Liver (tissue), 9 donors: ENCODE data around the gene PLEKHA5. TPM values are rescaled to one million over a fixed set of nuclear protein-coding genes. Genes with fewer than 3 reads are reported as not detected.
"Not testable (repeated sequence)": the region's sequence is repeated elsewhere in the genome, so short reads cannot be mapped to it uniquely, and the experiment has no call there.

Experiments
- DNase-seq: peaks from one replicate; pipeline ENCODE4 v3.0.0-alpha.2; 2017; ENCODE audit warnings: low spot score
- H3K27ac ChIP-seq, 2 donors: one replicate each; pipeline ENCODE4 v1.7.0; 2013; ENCODE audit warnings: inconsistent platforms in 2 of 2, low read length in 2 of 2, control low read depth in 1 of 2, low read depth in 1 of 2, mild to moderate bottlenecking in 1 of 2
- H3K27me3 ChIP-seq, 4 donors: one replicate each; pipeline versions ENCODE4 v1.6.1 to v1.7.0; 2013; ENCODE audit warnings: low read length in 3 of 4, inconsistent platforms in 1 of 4, mild to moderate bottlenecking in 1 of 4, moderate library complexity in 1 of 4; ENCODE audit not compliant: control insufficient read depth in 4 of 4, insufficient read depth in 4 of 4
- H3K36me3 ChIP-seq, 4 donors: one replicate each; pipeline versions ENCODE4 v1.6.1 to v1.7.0; 2013; ENCODE audit warnings: low read length in 3 of 4, mild to moderate bottlenecking in 3 of 4, low read depth in 1 of 4, moderate library complexity in 1 of 4; ENCODE audit not compliant: control insufficient read depth in 4 of 4, insufficient read depth in 3 of 4
- H3K4me1 ChIP-seq, 4 donors: one replicate each; pipeline versions ENCODE4 v1.6.1 to v1.7.0; 2013; ENCODE audit warnings: low read length in 3 of 4, mild to moderate bottlenecking in 3 of 4, moderate library complexity in 1 of 4; ENCODE audit not compliant: control insufficient read depth in 4 of 4, insufficient read depth in 4 of 4
- H3K4me3 ChIP-seq, 3 donors: one replicate each; pipeline versions ENCODE4 v1.6.1 to v1.7.0; 2013; ENCODE audit warnings: low read length in 3 of 3, control low read depth in 1 of 3, low read depth in 1 of 3, mild to moderate bottlenecking in 1 of 3
- H3K9ac ChIP-seq, 2 donors: one replicate each; pipeline ENCODE4 v1.7.0; 2013; ENCODE audit warnings: low read length in 2 of 2, mild to moderate bottlenecking in 2 of 2, moderate library complexity in 2 of 2, control low read depth in 1 of 2, low read depth in 1 of 2
- H3K9me3 ChIP-seq, 4 donors: one replicate each; pipeline versions ENCODE4 v1.6.1 to v1.7.0; 2013; ENCODE audit warnings: low read length in 3 of 4; ENCODE audit not compliant: control insufficient read depth in 4 of 4
- FOXA1 ChIP-seq: IDR thresholded peaks from 2 replicates; pipeline ENCODE4 v1.6.1; 2016; ENCODE audit warnings: antibody characterized with exemption
- FOXA2 ChIP-seq: IDR thresholded peaks from 2 replicates; pipeline ENCODE4 v1.6.1; 2016; ENCODE audit warnings: antibody characterized with exemption
- HNF4G ChIP-seq: IDR thresholded peaks from 2 replicates; pipeline ENCODE4 v1.6.1; 2016; ENCODE audit warnings: antibody characterized with exemption
- JUND ChIP-seq, 2 donors: IDR thresholded peaks; 2 replicates each; pipeline ENCODE4 v1.6.1; 2016; ENCODE audit warnings: antibody characterized with exemption in 2 of 2
- NR2F2 ChIP-seq: IDR thresholded peaks from 2 replicates; pipeline ENCODE4 v1.6.1; 2016; ENCODE audit warnings: antibody characterized with exemption
- RAD21 ChIP-seq, 2 donors: IDR thresholded peaks; 2 replicates each; pipeline ENCODE4 v1.6.1; 2016; ENCODE audit warnings: antibody characterized with exemption in 2 of 2, mild to moderate bottlenecking in 2 of 2
- RXRA ChIP-seq, 2 donors: IDR thresholded peaks; 2 replicates each; pipeline ENCODE4 v1.6.1; 2017 to 2018; ENCODE audit warnings: antibody characterized with exemption in 2 of 2, mild to moderate bottlenecking in 1 of 2
- TAF1 ChIP-seq: conservative IDR thresholded peaks from 2 replicates; pipeline ENCODE4 v1.6.1; 2016; ENCODE audit warnings: antibody characterized with exemption, mild to moderate bottlenecking
- WGBS: extraction: QIAGEN DNeasy Blood & Tissue Kit; methylation state at CpG from one replicate; pipeline ENCODE4 v1.1.7; 2013; 5-methylcytosine and 5-hydroxymethylcytosine counted together
- polyA plus RNA-seq, 2 donors: library from polyadenylated mRNA; stranded (reverse) in 1 of 2; unstranded in 1 of 2; fragments of 200-250 nt in 1 of 2; fragments of >200 nt in 1 of 2; fragmentation: Nextera tagmentation in 1 of 2; extraction: Ambion mirVana in 1 of 2; gene quantifications; one replicate each; pipeline versions ENCODE4 v1.2.1 to v1.2.3, GENCODE V29; 2013 to 2015
- total RNA-seq, 2 donors: library from RNA; depleted of rRNA; stranded (reverse); fragments of >200 nt; gene quantifications; one replicate each; pipeline ENCODE4 v1.2.3, GENCODE V29; 2014
- TF ChIP-seq, protein P1 (sequence below): IDR thresholded peaks from 2 replicates; pipeline ENCODE4 v1.6.1; 2016; ENCODE audit warnings: antibody characterized with exemption, mild to moderate bottlenecking
- TF ChIP-seq, protein P2 (sequence below): IDR thresholded peaks from 2 replicates; pipeline ENCODE4 v1.6.1; 2016; ENCODE audit warnings: antibody characterized with exemption
- TF ChIP-seq, protein P3 (sequence below): IDR thresholded peaks from 2 replicates; pipeline ENCODE4 v1.6.1; 2016; ENCODE audit warnings: antibody characterized with exemption
- TF ChIP-seq, protein P4 (sequence below): fragments of 150-350 bp; IDR thresholded peaks from 2 replicates; pipeline ENCODE4 v1.5.1; 2017; ENCODE audit warnings: improper control_type of control experiment, low read depth, low read length; ENCODE audit not compliant: missing input control
- donor health status: healthy.
- donor health status: healthy.
- donor health status: healthy.
- donor health status: healthy.
- donor health status: healthy.

Gene PLEKHA5
- total and polyA plus RNA-seq, 4 donors, result 4.6 to 25.5 (median 16.8) TPM

DNA sequence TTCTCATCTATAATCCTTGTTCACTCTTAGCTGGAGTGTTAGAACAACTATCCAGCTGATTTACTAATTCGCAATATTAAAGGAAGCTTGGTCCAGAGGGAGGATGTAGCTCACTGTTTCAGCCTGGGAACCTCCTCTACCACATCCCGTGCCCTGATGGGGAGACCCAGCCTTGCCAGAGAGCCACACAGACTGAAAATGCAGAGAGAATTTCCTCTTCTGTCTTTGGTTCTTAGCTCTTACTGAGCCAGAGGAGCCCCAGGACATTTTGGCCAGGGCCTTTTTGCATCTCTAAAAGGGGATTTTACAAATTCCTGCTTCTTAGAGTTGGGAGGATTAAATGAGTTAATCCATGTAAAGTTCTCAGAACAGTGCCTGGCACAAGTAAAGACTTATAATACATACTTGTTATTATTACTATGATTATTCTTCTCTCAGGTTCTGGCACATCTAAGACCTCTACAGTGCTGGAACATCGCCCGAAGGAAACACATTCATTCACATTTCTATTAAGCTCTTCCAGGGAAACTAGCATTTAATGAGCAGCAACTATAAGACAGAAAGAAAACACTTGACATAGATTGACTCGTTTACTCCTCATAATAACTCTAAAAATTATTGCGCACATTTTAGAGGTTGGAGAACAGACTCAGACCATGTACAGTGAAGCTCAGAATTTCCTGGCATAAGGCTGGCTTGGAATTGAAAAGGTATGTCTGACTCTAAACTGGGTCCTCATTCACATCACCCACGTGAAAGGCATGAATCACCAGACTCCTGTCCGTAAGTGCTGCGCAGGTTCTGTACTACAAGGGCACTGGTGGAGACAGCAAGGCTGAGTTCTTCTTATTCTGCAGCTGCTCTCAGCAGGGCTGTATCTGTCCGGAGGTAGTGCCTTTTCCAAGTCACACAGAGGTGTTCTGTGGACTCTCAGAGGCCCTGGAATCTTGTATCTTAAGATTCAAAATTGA lies 282.0 kb downstream of the PLEKHA5 start:
- H3K27ac ChIP-seq, result no peak overlapping the region

DNA sequence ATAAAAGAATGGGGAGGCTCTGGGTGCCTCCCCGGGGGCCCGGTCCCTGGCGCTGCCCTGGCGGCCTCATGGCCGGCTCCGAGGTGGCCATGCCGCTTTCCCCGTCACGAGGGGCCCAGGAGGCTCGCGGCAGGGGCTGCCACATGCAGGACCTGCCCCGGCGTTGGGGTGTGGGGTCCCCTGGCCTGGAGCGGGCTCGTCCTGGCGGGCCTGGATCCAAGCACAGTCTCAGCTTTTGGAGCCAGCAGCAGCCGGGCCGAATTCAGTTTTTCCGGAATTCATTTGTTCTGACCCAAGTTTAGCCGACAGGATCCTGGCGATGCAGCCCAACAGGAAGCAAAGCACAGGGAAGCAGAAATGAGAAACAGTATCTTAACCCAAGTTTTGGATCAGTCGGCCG lies 283.3 kb downstream of the PLEKHA5 start:
- H3K36me3 ChIP-seq, result no peaks in the 10 kb centered on the region
- H3K9me3 ChIP-seq, result no peaks in the 10 kb centered on the region
- no peaks in the 10 kb centered on the region for H3K27me3 ChIP-seq
- 90% methylated on average over 23 of the region's 23 CpGs for WGBS
- H3K4me1 ChIP-seq, result no peaks in the 10 kb centered on the region
- H3K4me3 ChIP-seq, result no peak overlapping the region
- H3K27ac ChIP-seq, result no peak overlapping the region
- no peak for TF ChIP-seq RXRA (IDR thresholded peaks at IDR 0.05)
- DNase-seq, result no peak
- H3K9ac ChIP-seq, result no peak overlapping the region

More for the DNA sequence above, 282.0 kb downstream of the PLEKHA5 start:
- DNase-seq, result no peak
- no peaks in the 10 kb centered on the region for H3K4me1 ChIP-seq
- TF ChIP-seq, protein P1, sequence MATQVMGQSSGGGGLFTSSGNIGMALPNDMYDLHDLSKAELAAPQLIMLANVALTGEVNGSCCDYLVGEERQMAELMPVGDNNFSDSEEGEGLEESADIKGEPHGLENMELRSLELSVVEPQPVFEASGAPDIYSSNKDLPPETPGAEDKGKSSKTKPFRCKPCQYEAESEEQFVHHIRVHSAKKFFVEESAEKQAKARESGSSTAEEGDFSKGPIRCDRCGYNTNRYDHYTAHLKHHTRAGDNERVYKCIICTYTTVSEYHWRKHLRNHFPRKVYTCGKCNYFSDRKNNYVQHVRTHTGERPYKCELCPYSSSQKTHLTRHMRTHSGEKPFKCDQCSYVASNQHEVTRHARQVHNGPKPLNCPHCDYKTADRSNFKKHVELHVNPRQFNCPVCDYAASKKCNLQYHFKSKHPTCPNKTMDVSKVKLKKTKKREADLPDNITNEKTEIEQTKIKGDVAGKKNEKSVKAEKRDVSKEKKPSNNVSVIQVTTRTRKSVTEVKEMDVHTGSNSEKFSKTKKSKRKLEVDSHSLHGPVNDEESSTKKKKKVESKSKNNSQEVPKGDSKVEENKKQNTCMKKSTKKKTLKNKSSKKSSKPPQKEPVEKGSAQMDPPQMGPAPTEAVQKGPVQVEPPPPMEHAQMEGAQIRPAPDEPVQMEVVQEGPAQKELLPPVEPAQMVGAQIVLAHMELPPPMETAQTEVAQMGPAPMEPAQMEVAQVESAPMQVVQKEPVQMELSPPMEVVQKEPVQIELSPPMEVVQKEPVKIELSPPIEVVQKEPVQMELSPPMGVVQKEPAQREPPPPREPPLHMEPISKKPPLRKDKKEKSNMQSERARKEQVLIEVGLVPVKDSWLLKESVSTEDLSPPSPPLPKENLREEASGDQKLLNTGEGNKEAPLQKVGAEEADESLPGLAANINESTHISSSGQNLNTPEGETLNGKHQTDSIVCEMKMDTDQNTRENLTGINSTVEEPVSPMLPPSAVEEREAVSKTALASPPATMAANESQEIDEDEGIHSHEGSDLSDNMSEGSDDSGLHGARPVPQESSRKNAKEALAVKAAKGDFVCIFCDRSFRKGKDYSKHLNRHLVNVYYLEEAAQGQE, result no peak
- no peak for TF ChIP-seq NR2F2
- no peak for TF ChIP-seq FOXA2
- TF ChIP-seq, protein P2, sequence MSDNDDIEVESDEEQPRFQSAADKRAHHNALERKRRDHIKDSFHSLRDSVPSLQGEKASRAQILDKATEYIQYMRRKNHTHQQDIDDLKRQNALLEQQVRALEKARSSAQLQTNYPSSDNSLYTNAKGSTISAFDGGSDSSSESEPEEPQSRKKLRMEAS, result no peak
- no peak for TF ChIP-seq HNF4G
- H3K4me3 ChIP-seq, result no peak overlapping the region
- H3K9me3 ChIP-seq, result no peaks in the 10 kb centered on the region
- 90% methylated on average over 10 of the region's 10 CpGs for WGBS
- H3K36me3 ChIP-seq, result no peaks in the 10 kb centered on the region
- no peaks in the 10 kb centered on the region for H3K27me3 ChIP-seq
- no peak overlapping the region for H3K9ac ChIP-seq

DNA sequence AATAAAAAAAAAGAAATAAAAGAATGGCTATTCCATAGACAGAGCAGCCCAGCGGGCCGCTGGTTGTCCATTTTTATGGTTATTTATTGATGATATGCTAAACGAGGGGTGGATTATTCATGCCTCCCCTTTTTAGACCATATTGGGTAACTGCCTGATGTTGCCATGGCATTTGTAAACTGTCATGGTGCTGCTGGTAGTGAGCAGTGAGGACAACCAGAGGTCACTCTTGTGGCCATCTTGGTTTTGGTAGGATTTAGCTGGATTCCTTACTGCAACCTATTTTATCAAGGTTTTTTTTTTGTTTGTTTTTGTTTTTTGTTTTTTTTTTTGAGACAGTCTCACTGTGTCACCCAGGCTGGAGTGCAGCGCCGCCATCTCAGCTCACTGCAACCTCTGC lies 284.0 kb downstream of the PLEKHA5 start:
- 95% methylated on average over 5 of the region's 5 CpGs for WGBS
- H3K36me3 ChIP-seq, DNase-seq, H3K9me3 ChIP-seq, H3K27ac ChIP-seq, H3K4me1 ChIP-seq, H3K27me3 ChIP-seq, H3K9ac ChIP-seq, H3K4me3 ChIP-seq: not testable (repeated sequence)

DNA sequence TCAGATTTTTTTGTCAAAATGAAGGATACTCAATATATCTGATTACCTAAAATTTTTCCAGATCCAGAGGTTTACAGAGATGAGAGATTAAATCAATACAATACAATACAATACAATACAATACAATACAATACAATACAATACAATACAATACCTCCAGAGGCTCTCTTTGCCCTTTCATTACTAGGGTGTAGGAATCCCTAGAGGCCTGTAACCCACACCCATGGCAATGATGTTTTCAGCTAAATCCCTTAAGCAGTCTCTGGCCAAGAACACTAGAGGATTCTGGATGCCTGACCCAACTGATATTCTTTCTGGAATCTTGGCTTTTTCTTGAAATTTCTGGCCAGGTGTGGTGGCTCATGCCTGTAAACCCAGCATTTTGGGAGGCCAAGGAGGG lies 286.0 kb downstream of the PLEKHA5 start:
- Histone ChIP-seq H3K4me1 (no peaks in the 10 kb centered on the region), H3K36me3 (no peaks in the 10 kb centered on the region), H3K9me3 (no peaks in the 10 kb centered on the region), H3K27me3 (no peaks in the 10 kb centered on the region), H3K9ac (no peak overlapping the region), H3K4me3 (no peak overlapping the region), H3K27ac (no peak overlapping the region)
- TF ChIP-seq RXRA (IDR thresholded peaks at IDR 0.05) (no peak), JUND (IDR thresholded peaks at IDR 0.05) (no peak), TAF1 (no peak), FOXA1 (no peak), RAD21 (IDR thresholded peaks at IDR 0.05) (no peak)
- TF ChIP-seq, protein P3, sequence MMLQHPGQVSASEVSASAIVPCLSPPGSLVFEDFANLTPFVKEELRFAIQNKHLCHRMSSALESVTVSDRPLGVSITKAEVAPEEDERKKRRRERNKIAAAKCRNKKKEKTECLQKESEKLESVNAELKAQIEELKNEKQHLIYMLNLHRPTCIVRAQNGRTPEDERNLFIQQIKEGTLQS, result no peak
- TF ChIP-seq, protein P1, result no peak
- TF ChIP-seq, protein P4, sequence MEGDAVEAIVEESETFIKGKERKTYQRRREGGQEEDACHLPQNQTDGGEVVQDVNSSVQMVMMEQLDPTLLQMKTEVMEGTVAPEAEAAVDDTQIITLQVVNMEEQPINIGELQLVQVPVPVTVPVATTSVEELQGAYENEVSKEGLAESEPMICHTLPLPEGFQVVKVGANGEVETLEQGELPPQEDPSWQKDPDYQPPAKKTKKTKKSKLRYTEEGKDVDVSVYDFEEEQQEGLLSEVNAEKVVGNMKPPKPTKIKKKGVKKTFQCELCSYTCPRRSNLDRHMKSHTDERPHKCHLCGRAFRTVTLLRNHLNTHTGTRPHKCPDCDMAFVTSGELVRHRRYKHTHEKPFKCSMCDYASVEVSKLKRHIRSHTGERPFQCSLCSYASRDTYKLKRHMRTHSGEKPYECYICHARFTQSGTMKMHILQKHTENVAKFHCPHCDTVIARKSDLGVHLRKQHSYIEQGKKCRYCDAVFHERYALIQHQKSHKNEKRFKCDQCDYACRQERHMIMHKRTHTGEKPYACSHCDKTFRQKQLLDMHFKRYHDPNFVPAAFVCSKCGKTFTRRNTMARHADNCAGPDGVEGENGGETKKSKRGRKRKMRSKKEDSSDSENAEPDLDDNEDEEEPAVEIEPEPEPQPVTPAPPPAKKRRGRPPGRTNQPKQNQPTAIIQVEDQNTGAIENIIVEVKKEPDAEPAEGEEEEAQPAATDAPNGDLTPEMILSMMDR, result no peak
- TF ChIP-seq, protein P2, result no peak
- no peak for DNase-seq
